Trophoblast cell (in vitro differentiated cells and primary cell): ENCODE measurements around the gene WRAP73.

Source experiments
- DNase-seq, 2 donors: peaks; one replicate each; pipeline ENCODE4 v3.0.0-alpha.2; 2016
- H2AFZ ChIP-seq: 2 replicates; pipeline ENCODE4 v1.6.1; 2013; ENCODE audit warnings: low read length, moderate library complexity, mild to moderate bottlenecking; ENCODE audit not compliant: insufficient read depth, poor library complexity
- H2AK5ac ChIP-seq: 2 replicates; pipeline ENCODE4 v1.6.1; 2013; ENCODE audit warnings: mild to moderate bottlenecking, low read length
- H2BK120ac ChIP-seq: 2 replicates; pipeline ENCODE4 v1.6.1; 2013; ENCODE audit warnings: low read length, mild to moderate bottlenecking, moderate library complexity; ENCODE audit not compliant: insufficient read depth, poor library complexity
- H2BK12ac ChIP-seq: 2 replicates; pipeline ENCODE4 v1.6.1; 2013; ENCODE audit warnings: mild to moderate bottlenecking, low read length, moderate library complexity
- H2BK5ac ChIP-seq: 2 replicates; pipeline ENCODE4 v1.6.1; 2013; ENCODE audit warnings: low read length, low read depth, moderate library complexity, mild to moderate bottlenecking; ENCODE audit not compliant: poor library complexity
- H3K14ac ChIP-seq: 2 replicates; pipeline ENCODE4 v1.6.1; 2013; ENCODE audit warnings: mild to moderate bottlenecking, low read length
- H3K18ac ChIP-seq: 2 replicates; pipeline ENCODE4 v1.6.1; 2013; ENCODE audit warnings: mild to moderate bottlenecking, low read length
- H3K23ac ChIP-seq: 2 replicates; pipeline ENCODE4 v1.6.1; 2013; ENCODE audit warnings: low read length
- H3K27ac ChIP-seq: 2 replicates; pipeline ENCODE4 v1.5.1; 2013; ENCODE audit warnings: low read depth, mild to moderate bottlenecking, inconsistent platforms, low read length, moderate library complexity
- H3K27me3 ChIP-seq: 2 replicates; pipeline ENCODE4 v1.6.1; 2013; ENCODE audit warnings: inconsistent platforms, mild to moderate bottlenecking, low read length, moderate library complexity; ENCODE audit not compliant: insufficient read depth
- H3K36me3 ChIP-seq, 2 experiments: 1 replicate in 1 of 2; 2 replicates in 1 of 2; pipeline ENCODE4 v1.6.1; 2013; ENCODE audit warnings: low read length in 2 of 2, mild to moderate bottlenecking in 2 of 2, moderate library complexity in 1 of 2; ENCODE audit not compliant: insufficient read depth in 2 of 2, control insufficient read depth in 1 of 2
- H3K4ac ChIP-seq: 2 replicates; pipeline ENCODE4 v1.6.1; 2013; ENCODE audit warnings: low read depth, mild to moderate bottlenecking, low read length, moderate library complexity
- H3K4me1 ChIP-seq, 2 experiments: 1 replicate in 1 of 2; 2 replicates in 1 of 2; pipeline ENCODE4 v1.6.1; 2013; ENCODE audit warnings: low read length in 2 of 2, mild to moderate bottlenecking in 2 of 2, moderate library complexity in 1 of 2; ENCODE audit not compliant: insufficient read depth in 2 of 2, control insufficient read depth in 1 of 2
- H3K4me2 ChIP-seq: 2 replicates; pipeline ENCODE4 v1.6.1; 2013; ENCODE audit warnings: inconsistent platforms, mild to moderate bottlenecking, low read length, moderate library complexity
- H3K4me3 ChIP-seq: 2 replicates; pipeline ENCODE4 v1.5.1; 2013; ENCODE audit warnings: mild to moderate bottlenecking, low read depth, low read length, inconsistent platforms
- H3K79me1 ChIP-seq: one replicate; pipeline ENCODE4 v1.6.1; 2013; ENCODE audit warnings: low read length
- H3K79me2 ChIP-seq: 2 replicates; pipeline ENCODE4 v1.6.1; 2013; ENCODE audit warnings: low read length, mild to moderate bottlenecking; ENCODE audit not compliant: control insufficient read depth, insufficient read depth, poor library complexity
- H3K9ac ChIP-seq: 2 replicates; pipeline ENCODE4 v1.6.1; 2013; ENCODE audit warnings: mild to moderate bottlenecking, low read length
- H3K9me3 ChIP-seq: 2 replicates; pipeline ENCODE4 v1.6.1; 2013; ENCODE audit warnings: low read depth, mild to moderate bottlenecking, control low read depth, inconsistent platforms, low read length; ENCODE audit not compliant: insufficient read depth
- H4K12ac ChIP-seq: 2 replicates; pipeline ENCODE4 v1.6.1; 2013; ENCODE audit warnings: low read depth, mild to moderate bottlenecking, low read length, moderate library complexity
- H4K8ac ChIP-seq: 2 replicates; pipeline ENCODE4 v1.6.1; 2013; ENCODE audit warnings: low read depth, mild to moderate bottlenecking, low read length, moderate library complexity
- H4K91ac ChIP-seq: one replicate; pipeline ENCODE4 v1.6.1; 2013; ENCODE audit warnings: low read depth, mild to moderate bottlenecking, low read length, moderate library complexity
- WGBS: extraction: QIAGEN DNeasy Blood & Tissue Kit; methylation state at CpG from one replicate; pipeline ENCODE4 v1.1.7; 2013; ENCODE audit warnings: missing lambda C conversion rate; ENCODE audit not compliant: insufficient read length, insufficient coverage; ENCODE audit errors: extremely low coverage; 5-methylcytosine and 5-hydroxymethylcytosine counted together

The WRAP73 gene

GRCh38 chr1:3657578-3658230 is 7.8 kb upstream of the WRAP73 start:
- H2AFZ ChIP-seq = no peak overlapping the region
- no peak overlapping the region for H3K27ac ChIP-seq
- no CpG with 5 or more reads among the region's 26 CpGs for whole genome bisulfite sequencing
- no peak overlapping the region for H3K18ac ChIP-seq
- no peak overlapping the region for H2BK5ac ChIP-seq
- no peak overlapping the region for H3K9ac ChIP-seq
- no peak overlapping the region for H4K12ac ChIP-seq
- H3K4me2 ChIP-seq = no peak overlapping the region
- H4K8ac ChIP-seq = no peak overlapping the region
- no peak for DNase-seq
- no peaks in the 10 kb centered on the region for H3K79me2 ChIP-seq
- H3K4me1 ChIP-seq = no peaks in the 10 kb centered on the region
- no peak overlapping the region for H2BK12ac ChIP-seq
- H3K36me3 ChIP-seq = no peaks in the 10 kb centered on the region
- H3K79me1 ChIP-seq = no peaks in the 10 kb centered on the region
- no peak overlapping the region for H3K4me3 ChIP-seq
- no peak overlapping the region for H3K14ac ChIP-seq
- no peak overlapping the region for H2AK5ac ChIP-seq
- H3K27me3 ChIP-seq = peaks cover 22% of the 10 kb centered on the region
- H3K23ac ChIP-seq = no peak overlapping the region
- no peak overlapping the region for H3K4ac ChIP-seq
- no peak overlapping the region for H2BK120ac ChIP-seq
- peaks cover 2% of the 10 kb centered on the region for H3K9me3 ChIP-seq
- no peak overlapping the region for H4K91ac ChIP-seq

GRCh38 chr1:3657096-3657475 is 7.2 kb upstream of the WRAP73 start:
- Histone ChIP-seq H3K4me1 (no peaks in the 10 kb centered on the region), H3K36me3 (no peaks in the 10 kb centered on the region), H3K23ac (no peak overlapping the region), H3K79me1 (no peaks in the 10 kb centered on the region), H2BK120ac (no peak overlapping the region), H2AFZ (no peak overlapping the region), H3K4me2 (no peak overlapping the region), H3K4me3 (peak overlapping the region; percentile 39), H3K79me2 (no peaks in the 10 kb centered on the region), H4K8ac (no peak overlapping the region), H2BK5ac (no peak overlapping the region), H2AK5ac (no peak overlapping the region), H3K4ac (no peak overlapping the region), H4K91ac (no peak overlapping the region), H2BK12ac (no peak overlapping the region), H4K12ac (no peak overlapping the region), H3K9ac (no peak overlapping the region), H3K27me3 (peaks cover 28% of the 10 kb centered on the region), H3K27ac (no peak overlapping the region), H3K9me3 (peaks cover 2% of the 10 kb centered on the region), H3K14ac (no peak overlapping the region), H3K18ac (no peak overlapping the region)
- WGBS = no CpG with 5 or more reads among the region's 6 CpGs
- no peak for DNase-seq

- Histone ChIP-seq H3K23ac (no peak overlapping the region), H3K4me3 (no peak overlapping the region), H2AFZ (no peak overlapping the region), H3K27ac (no peak overlapping the region), H2BK120ac (no peak overlapping the region), H3K4me1 (no peaks in the 10 kb centered on the region), H3K9me3 (peaks cover 2% of the 10 kb centered on the region), H3K36me3 (no peaks in the 10 kb centered on the region), H4K91ac (no peak overlapping the region), H3K27me3 (peaks cover 33% of the 10 kb centered on the region), H3K9ac (peak overlapping the region; percentile 27), H4K12ac (no peak overlapping the region), H2BK5ac (no peak overlapping the region), H3K4ac (no peak overlapping the region), H3K14ac (no peak overlapping the region), H3K79me2 (no peaks in the 10 kb centered on the region), H2AK5ac (no peak overlapping the region), H4K8ac (no peak overlapping the region), H3K79me1 (no peaks in the 10 kb centered on the region), H3K4me2 (no peak overlapping the region), H2BK12ac (no peak overlapping the region), H3K18ac (no peak overlapping the region)
- DNase-seq = no peak
- WGBS = no CpG with 5 or more reads among the region's 13 CpGs
Observed at GRCh38 chr1:3656450-3657095, 6.7 kb upstream of the WRAP73 start.

GRCh38 chr1:3654549-3655281 is 4.8 kb upstream of the WRAP73 start:
- Histone ChIP-seq H3K4me2 (no peak overlapping the region), H3K18ac (no peak overlapping the region)
- DNase-seq = no peak

More at GRCh38 chr1:3654549-3655281, 4.8 kb upstream of the WRAP73 start:
- Histone ChIP-seq H2BK120ac (no peak overlapping the region), H3K79me1 (peaks cover under 1% of the 10 kb centered on the region), H3K9ac (no peak overlapping the region), H4K91ac (no peak overlapping the region), H3K14ac (no peak overlapping the region), H2AFZ (no peak overlapping the region), H3K27me3 (peaks cover 45% of the 10 kb centered on the region), H3K4ac (no peak overlapping the region), H2BK5ac (no peak overlapping the region), H4K8ac (no peak overlapping the region), H3K23ac (no peak overlapping the region), H3K36me3 (no peaks in the 10 kb centered on the region), H2BK12ac (no peak overlapping the region), H4K12ac (no peak overlapping the region), H3K4me3 (no peak overlapping the region), H3K27ac (no peak overlapping the region), H3K4me1 (peaks cover 0 to 6% of the 10 kb centered on the region in 2 experiments), H3K79me2 (peaks cover under 1% of the 10 kb centered on the region), H3K9me3 (peaks cover 5% of the 10 kb centered on the region), H2AK5ac (no peak overlapping the region)
- no CpG with 5 or more reads among the region's 22 CpGs for WGBS
